ENCODE results near the gene CDK15.

The CDK15 gene

DNA sequence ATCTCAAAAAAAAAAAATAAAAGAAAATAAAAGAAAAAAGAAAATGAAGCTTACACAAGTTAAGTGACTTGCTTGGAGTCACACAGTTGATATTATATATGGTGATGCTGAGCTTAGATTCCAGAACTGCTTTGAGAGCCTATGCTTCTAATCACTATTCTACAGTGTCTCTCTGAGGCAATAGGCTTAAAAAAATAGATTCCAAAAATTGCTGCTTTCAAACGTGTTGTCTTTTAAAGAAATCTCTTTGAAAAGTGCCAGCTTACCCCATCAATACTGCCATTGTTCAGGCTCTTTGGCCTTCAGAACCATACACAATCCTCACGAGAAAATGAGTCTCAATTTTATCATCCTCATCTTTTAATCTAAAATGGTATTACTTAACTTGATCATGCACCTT is 102.6 kb downstream of the CDK15 start:
- no peak for DNase-seq (ENCODE audit: low read depth in 2 of 2)

DNA sequence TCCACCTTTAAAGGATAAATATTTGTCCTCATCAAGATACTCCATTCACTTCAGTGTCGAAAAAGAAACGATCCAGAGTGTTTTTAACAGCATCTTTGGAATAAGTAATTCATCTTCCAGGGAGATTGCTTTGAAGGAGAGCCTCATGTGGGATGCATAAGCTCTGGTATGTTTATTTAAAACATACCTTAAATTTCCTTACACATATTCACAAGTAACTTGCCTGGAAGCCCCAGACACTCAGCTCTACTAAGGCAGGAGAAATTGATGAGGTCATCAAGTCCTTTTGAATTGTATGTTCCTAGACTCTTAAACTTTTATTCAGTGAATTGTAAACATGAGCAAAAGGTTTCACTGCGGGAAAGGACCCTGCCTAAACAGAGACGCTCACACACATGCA is 103.0 kb downstream of the CDK15 start:
- no peak for DNase-seq (ENCODE audit: low read depth in 2 of 2)

DNA sequence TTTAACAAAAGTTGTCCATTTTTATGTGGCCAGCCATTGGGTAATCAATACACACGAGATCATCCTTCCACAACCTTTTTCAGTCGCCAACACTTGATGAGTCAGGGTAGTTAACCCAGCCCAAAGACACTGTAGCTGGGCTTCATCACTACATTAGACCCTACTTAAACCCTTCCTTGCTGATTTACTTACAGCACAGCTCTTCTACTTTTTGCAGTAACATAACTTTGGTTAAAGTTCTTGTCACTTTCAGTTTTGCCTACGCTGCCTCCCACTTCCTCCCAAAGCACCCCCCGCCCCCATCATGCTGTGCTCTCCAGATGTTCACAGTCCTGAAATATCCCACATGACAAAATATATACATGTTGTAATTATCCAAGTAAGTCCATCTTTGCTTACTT is 103.6 kb downstream of the CDK15 start:
- peak in 1 of 2 donors; percentile 0 for DNase-seq (ENCODE audit: low read depth in 2 of 2)

DNA sequence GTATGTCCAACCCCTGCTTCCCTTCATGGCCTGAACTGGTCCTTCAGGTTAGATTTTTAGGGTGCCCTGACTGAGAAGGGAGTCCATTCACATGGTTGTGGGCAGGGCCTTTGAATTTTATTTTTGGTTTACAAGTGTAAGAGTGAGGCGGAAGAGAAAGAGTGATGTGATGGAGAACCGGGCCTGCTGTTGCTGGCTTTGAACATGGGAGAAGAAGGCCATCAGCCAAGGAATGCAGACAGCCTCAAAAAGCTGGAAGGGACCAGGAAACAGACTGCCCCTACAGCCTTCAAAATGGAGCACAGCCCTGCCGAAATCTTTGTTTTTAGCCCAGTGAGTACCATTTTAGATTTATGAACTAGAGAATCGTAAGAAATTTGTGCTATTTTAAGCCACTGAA is 105.0 kb downstream of the CDK15 start:
- no peak for DNase-seq (ENCODE audit: low read depth in 2 of 2)

DNA sequence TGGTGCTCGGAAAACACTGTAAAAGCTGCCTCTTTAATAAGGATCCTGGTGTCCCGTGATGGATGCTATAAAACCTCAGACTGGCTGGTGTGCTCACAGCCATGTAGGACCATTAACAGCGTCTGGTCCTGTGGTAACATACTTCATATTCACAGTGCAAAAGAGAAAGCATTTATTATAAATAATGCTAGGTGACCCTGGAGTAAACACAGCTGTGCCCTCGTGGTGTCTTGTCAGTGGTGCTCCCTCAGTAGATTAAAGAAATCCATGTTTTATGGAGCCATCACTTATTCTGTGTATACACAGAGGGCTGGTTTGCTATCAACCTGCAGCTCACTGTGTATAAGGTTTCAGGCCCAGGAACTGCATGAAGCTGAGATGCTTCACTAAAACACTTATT is 106.9 kb downstream of the CDK15 start:
- DNase-seq (ENCODE audit: low read depth in 2 of 2) = no peak

DNA sequence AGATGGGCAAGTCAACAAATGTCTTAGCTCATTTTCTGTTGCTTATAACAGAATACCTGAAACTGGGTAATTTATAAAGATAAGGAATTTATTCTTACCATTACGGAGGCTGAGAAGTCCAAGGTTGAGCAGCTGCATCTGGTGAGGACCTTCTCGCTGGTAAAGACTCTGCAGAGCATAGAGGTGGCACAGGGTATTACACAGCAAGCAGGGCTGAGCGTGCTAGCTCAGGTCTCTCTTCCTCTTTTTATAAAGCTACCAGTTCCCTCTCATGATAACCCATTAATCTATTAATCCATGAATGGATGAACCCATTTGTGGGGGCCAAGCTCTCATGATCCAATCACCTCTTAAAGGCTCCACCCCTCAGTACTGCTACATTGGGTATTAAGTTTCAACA is 109.1 kb downstream of the CDK15 start:
- DNase-seq (ENCODE audit: low read depth in 2 of 2) = no peak

DNA sequence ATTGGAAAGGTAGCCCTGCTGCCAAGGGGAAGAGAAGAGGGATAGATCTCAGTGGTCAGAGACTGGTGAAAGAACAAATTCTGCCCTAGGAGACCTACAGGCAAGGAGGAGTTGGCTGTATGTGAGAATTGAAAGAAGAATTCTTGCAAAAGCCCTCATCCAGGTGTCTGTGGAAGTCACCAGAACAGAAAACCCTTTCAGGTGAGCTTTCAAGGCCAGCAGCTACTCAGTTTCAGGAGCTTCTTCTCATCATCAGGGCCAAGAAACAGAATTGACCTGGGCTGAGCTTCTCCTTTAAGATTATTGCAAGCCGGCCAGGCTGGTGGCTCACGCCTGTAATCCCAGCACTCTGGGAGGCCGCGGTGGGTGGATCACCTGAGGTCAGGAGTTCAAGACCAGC is 110.2 kb downstream of the CDK15 start:
- DNase-seq (ENCODE audit: low read depth in 2 of 2) = no peak

DNA sequence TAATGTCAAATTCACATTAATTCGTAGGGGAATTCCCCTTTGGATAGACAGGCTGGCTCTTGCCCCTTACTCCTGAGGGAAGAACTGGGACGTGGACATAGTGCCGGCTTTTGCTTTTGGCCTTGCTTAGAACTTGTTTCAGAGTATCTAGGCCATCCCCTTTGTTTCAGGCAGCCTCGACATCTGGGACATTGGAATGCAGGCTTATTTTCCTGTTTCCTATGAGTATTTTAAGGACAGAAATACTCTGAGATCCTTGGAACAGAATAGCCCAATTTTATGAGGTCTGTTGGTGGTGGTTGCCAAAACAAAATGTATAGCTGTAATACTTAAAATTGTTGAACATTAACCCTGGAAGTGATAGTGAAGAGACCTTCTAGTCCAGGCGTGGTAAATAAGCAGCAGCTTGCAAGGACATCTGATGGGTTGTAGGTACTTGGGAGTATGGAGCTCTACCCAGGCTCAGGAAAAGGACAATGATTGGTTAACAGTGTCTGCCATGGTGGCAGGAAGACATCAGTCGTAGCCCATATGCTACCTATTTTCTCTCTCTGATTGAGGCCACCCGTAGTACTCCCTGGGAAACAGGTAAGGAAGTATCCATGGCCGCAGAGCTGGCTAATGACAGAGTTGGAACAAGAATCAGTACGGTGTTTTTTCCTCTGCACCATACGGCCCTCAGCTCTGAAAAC is 112.4 kb downstream of the CDK15 start:
- DNase-seq (ENCODE audit: low read depth in 2 of 2) = no peak

DNA sequence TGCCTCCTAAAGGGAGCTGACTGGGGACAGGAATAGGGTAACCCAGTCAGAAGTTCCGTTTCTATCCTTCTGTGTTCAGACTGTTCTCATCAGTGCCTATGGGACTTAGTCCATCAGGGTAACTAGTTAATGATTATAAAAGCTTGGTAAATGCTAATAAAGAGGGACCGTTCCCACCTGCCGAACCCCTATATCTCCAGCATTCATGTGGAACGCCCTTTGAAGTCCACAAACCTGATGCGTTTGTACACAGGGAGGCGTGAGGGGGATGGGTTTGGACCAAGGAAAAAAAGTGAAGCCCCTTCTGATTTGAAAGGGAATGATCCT is 112.9 kb downstream of the CDK15 start:
- DNase-seq (ENCODE audit: low read depth in 2 of 2) = no peak

DNA sequence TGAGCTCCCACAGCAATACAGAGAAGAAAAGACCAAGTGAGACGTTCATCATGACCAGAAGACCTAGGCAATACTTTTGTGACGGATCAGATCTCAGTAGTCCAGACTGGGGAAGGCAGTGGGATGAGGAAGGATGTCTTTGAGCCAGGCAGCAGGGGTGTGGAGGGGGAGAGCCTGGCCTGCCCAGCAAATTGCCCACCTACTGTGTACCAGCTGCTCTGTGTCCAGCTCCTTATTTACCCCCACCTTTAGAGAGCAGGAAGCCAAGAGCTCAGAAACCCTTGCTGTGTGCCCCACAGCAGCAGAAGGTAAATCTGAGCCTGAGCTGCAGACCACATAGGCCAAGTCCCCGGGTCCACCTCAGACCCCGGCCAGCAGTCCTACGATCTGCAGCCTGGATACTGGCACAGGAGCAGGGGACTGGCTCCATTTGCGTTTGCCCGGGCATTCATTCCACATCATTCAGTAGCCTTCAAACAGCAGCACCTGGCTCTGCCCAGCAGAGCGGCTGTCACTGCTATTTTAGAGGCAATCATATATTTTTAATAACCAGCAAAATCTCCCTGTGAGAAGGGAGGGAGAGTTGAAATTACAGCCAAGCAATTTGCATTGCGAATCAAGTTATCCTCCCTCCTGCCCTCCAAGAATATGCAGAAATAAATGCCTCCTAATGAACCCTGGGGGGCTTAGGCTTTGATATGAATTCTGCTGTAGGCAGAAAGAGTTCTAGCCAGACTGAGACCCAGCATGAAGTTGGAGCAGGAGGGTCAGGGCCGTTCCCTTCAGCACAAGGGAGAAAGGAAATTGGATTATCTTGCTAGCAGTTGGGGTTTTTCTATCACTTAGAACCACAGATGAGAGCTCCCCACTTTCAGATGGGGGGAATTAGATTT is 117.3 kb downstream of the CDK15 start:
- no peak for DNase-seq (ENCODE audit: low read depth in 2 of 2)

DNA sequence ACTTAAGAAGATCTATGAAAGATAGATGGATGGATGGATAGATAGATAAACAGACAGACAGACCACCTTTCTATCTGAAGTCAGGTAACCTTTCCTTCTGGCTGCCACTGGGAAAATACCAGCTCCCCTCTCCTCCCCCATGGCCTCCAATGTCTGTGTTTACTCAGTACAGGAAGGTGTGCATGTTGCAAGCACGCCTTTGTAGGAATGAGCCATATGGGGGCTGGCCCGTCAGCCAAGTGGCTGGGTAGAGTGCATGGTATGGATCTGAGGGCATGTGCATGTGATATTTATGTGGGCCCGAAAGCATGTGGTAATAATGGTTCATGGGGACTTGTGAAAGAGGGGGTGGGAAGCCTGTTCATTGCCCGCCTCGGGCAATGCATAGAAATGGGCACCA is 118.1 kb downstream of the CDK15 start:
- DNase-seq (ENCODE audit: low read depth in 2 of 2) = no peak

DNA sequence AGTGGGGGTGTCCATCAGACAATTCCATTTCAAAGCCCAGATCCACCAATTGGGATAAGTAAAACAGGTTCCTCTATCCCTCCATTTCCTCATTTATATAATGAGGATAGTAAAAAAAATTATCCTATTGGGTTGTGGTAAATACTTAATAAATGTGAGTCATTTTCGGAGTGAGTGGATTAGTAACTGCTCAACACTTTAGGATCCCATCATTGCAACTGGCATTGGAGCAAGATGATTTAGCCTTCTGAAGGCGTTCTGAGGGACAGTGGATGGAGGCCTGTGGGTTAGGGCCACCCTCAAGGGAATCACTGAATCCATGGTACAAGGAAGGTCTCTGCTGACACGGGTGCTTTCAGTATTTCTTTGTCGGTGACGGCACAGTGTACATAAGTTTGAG is 118.7 kb downstream of the CDK15 start:
- DNase-seq (ENCODE audit: low read depth in 2 of 2) = no peak

DNA sequence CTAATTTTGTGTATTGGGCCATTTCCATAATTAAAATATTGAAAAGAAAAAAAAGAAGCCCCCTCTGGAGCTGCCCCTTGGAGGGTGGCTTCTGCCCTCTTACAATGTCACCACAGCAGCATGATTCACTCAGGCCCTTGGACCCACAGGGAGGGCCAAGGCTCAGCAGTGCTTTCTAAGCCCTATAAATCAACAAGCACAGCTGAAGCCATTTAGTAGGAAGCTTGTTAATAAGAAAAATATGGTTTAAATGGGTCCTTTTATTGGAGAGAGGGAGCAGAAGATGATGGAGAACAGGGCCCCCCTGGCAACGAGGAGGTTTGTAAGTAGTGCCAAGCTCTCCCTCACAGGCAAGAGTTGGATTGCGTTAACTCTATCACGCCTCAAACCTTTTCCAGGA is 119.7 kb downstream of the CDK15 start:
- no peak for DNase-seq (ENCODE audit: low read depth in 2 of 2)

DNA sequence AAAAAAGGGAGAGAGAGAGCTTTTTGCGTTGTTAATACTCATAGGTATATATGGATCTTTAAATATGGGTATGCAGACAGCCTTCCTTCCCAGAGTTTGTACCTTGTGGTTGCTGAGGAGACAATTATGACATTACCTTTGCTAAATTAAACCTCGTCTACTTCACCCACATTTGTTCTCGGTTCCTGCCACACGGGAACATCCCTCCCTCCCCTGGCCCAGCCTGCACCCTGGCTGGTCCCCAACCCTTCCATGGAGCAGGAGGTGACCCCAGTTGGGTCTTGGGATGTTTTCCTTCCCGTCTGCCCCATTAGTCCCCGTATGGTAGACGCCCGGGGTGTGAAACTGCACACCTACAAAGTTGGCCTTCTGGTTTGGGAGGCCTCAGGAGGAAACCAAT is 122.0 kb downstream of the CDK15 start:
- DNase-seq (ENCODE audit: low read depth in 2 of 2) = no peak

DNA sequence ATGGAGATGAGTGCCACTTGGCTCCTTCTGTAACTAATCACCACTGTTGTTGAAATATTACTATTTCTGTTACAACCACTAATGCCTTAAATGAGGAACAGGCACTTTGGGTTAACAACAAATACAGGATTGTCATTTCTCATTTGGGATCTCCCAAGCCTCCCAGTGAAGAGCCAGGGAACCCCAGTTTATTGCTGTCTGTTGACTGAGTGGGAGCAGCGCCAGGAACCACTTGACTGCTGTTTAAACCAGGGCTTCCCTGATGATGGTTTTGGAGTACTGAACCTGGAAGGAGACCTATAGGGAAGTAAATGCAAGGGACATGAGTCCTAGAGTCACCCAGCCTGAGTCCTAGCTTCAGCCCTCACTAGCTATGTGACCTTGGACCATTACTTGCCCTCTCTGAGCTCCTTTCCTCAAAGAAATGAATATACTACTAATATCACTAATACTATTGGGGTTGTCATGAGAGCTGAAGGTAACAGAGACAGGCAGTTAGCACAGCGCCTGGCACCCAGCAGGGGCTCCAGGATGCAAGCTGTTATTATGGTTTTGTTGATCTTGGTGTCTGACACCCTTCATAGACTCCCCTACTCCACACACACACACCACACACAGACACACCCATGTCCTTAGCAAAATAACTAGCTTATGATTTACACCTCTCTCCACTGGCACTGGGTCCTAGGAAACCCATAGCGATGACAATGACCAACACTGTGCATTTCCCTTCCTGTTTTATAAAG is 123.1 kb downstream of the CDK15 start:
- DNase-seq (ENCODE audit: low read depth in 2 of 2) = no peak

DNA sequence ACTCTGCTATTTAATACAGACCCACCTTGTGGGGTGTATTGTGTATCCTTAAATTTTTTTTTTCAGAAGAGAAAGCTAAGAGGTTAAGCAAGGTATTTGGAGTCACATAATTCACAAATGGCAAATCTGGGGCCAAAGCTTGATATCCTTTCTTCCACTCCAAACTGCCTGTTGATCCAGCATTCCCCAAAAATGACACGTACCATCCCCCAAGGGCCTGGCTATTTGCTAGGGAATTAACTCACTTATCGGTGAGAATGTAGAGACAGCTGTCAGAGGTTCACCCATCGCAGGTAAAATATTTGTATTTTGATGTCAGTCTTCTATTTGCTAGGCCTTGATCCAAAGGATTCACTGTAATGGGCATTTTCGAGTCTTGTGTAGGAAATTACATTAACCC is 123.7 kb downstream of the CDK15 start:
- DNase-seq (ENCODE audit: low read depth in 2 of 2) = no peak

DNA sequence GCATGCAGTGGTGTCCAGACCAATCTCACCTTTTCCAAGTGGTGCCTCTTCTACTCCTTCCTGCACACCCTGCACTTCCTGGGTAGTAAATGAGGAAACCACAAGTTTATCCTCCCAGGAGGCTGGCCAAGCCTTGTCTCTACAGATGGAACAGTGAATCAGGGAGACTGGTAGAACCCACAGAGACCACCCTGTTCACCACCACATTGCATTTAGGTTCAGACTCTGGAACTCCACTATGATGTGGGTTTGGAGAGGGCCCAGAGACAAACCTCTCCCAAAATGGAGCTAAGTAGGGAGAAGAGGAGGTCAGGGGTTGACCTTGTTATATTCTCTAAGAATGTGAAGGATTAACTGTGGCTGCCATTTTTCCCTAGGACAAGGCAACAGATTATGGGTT is 124.5 kb downstream of the CDK15 start:
- no peak for DNase-seq (ENCODE audit: low read depth in 2 of 2)

DNA sequence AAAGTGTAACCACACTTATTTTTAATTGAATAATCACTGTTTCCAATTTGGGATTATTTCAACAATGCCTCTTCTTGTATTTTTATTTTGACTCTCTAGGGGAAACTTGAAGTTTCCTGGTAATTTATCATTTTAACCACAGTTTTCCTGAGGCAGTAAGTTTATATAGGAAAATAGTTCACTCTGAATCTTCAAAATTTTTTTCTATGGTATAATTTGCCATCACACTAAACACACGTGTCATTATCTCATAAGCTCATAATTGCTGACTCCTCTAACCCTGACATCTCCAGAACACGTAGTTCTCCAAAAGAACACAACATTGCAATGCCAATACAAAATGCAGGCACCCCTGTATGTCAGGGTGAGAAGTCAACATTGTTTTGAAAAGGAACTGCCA is 125.1 kb downstream of the CDK15 start:
- no peak for DNase-seq (ENCODE audit: low read depth in 2 of 2)

DNA sequence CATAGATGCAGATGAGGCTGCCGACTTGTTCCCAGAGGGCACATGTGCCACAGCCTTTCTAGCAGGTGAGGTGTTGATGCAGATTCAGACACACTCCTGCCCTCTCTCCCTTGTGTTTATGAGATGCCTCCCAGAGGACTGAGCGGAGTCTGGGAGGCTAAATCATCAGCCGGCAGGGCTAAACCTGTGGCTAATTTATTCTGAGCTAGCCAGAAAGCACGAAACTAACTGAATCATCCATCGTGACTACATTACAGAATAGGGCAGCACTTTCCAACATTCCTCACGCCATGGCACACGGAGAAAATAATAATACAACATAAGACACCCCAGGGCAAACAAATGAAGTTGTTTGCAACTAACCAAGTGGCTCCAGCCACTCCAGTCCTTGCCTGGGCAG is 125.6 kb downstream of the CDK15 start:
- DNase-seq (ENCODE audit: low read depth in 2 of 2) = no peak

DNA sequence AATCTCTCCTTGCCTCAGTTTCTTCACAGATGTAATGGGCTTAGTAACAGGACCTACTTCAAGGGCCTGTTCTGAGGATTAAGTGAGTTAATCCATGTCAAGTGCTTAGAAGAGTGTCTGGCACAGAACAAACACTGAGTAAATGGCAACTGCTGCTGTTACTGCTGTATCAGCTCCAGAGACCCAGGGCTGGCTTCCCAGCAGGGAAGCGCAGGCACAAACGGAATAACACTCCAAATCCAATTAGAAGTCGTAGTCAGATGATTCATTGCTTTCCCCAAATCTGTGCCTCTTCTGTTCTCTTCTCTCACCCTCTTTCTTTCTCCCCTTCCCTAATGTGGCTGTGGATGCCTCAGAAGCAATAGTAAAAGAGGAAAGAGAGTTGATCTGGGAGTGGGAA is 126.2 kb downstream of the CDK15 start:
- no peak for DNase-seq (ENCODE audit: low read depth in 2 of 2)

DNA sequence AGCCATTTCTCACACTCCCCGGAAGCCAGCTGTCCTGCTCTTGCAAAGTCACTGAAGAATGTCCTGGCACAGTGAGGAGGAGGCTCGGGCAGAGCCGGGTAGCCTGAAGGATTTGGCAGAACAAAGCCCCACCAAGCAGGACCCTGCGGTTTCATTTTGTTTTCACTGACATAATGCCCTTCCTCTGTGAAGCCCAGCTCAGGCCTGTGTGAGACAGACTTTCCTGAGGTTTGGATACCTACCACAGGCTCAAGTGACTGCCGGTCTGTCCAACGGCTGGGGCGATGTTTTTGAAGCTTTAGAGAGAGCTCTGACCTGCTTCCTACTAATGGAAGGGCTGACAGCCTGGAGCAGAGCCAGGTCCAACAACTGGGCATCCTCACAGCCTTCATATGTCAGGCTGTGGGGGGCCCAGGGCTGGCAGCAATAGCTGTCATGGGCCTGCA is 127.5 kb downstream of the CDK15 start:
- no peak for DNase-seq (ENCODE audit: low read depth in 2 of 2)

DNA sequence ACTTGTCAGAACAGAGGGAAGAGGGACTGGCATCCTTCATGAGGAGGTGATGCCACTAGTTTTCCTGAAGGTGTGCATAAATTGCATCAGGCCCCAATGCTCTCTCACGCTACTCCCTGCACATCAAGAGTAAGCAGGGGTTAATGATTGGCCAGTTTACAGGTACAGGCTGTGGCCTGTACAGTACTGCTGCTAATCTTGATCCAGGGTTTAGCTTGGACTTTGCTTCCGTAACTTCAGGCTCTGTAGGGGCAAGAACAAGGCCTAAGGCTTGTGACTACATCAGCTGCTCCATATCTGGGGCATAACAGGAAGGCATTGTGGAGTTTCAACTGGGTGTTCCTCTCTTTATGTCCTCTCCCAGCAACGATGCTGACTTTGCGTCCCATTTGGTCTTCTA is 130.5 kb downstream of the CDK15 start:
- no peak for DNase-seq (ENCODE audit: low read depth in 2 of 2)

DNA sequence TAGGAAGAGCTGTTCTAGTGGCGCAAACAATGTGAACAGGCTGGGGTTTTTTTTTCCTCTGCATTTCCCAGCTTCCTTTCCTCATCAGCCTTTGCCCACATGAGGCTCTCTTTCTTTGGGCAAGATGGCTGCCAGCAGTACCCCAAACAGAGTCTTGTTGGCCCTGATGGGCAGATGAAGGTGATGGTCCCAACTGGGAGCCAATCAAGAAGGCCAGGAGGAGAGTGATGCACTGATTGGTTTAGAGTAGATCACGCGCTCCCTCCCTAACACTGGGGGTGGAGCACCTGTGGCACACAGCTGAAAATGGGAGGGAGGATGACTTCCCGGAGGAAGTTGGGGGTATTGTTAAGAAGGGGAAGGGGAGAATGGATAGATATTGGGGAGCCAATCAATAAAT is 131.0 kb downstream of the CDK15 start:
- DNase-seq (ENCODE audit: low read depth in 2 of 2) = no peak
